Femur (tissue), 1 donor: ENCODE data around the gene SPACDR.

ENCODE experiments used
- DNase-seq: peaks from one replicate; pipeline ENCODE4 v3.0.0-alpha.2; 2017

SPACDR gene

GRCh38 chr7:100433592-100434296 is 30.3 kb downstream of the SPACDR start:
- DNase-seq, result no peak

DNA sequence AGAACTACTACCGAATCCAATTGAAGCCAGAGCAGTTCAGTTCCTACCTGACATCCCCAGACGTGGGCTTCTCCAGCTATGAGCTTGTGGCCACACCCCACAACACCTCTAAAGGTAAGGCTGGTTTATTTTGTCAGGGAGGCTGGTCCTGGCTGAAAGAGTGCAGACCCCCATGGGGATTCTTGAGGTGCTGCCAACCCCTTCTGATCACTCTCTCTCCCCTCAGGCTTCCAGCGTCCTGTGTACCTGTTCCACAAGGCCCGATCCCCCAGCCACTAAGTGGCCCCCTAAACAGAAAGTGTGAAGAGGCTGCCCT is 30.8 kb downstream of the SPACDR start:
- no peak for DNase-seq

GRCh38 chr7:100432621-100433275 is 31.3 kb downstream of the SPACDR start:
- no peak for DNase-seq

- DNase-seq, result no peak
Measured at GRCh38 chr7:100432053-100432452, 32.0 kb downstream of the SPACDR start.

DNA sequence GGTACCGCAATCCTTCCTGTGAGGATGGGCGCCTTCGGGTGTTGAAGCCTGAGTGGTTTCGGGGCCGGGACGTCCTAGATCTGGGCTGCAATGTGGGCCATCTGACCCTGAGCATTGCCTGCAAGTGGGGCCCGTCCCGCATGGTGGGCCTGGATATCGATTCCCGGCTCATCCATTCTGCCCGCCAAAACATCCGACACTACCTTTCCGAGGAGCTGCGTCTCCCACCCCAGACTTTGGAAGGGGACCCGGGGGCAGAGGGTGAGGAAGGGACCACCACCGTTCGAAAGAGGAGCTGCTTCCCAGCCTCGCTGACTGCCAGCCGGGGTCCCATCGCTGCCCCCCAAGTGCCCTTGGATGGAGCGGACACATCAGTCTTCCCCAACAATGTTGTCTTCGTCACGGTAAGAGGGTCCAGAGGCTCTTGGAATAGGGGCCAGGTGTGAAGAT is 32.7 kb downstream of the SPACDR start:
- DNase-seq, result no peak

GRCh38 chr7:100430493-100431285 is 33.4 kb downstream of the SPACDR start:
- DNase-seq, result no peak

- DNase-seq, result peak; percentile 99
Measured at GRCh38 chr7:100429637-100430492, 34.2 kb downstream of the SPACDR start, which contains the start of gene MEPCE. Gene MEPCE, plus strand, starts transcription at chr7:100429831. Its CDS starts 188 bp downstream, at chr7:100430019.

DNA sequence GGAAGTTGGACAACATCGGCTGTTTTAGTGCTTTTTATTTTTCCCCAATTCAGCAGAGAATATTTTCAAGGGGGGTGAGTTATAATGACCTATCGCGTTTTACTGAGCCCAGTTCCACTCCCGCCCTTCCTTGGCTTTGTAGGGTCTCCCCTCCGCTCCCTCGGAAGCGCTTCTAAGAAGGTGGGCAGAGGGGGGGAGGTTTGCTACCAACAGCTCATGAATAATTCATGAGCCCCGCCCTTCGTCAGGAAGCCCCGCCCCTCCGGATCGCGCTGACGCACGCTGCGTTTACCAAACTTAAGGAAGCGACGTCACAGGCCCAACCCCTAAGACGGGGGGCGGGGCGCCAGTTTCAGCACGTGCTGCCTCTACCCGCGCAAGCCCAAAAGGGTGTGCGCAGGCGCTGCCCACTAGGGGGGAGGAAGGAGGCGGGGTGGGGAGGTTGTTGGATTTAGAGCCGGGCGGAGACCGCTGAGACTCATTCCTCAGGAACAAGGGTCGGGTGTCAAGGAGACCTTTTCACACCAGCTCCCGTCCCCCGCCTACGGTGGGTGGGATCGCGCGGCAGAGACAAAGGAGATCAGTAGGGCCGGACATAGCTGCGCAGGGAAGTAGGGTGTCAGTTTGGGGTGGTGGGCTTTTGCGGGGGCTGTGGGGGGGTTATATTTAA is 35.0 kb downstream of the SPACDR start:
- DNase-seq, result peak; percentile 100

- peak; percentile 97 for DNase-seq
Measured at GRCh38 chr7:100428199-100428966, 35.7 kb downstream of the SPACDR start, which contains the start of gene ZCWPW1. Gene ZCWPW1, minus strand, starts transcription at chr7:100428703. Its CDS starts 8,054 bp downstream, at chr7:100420649.

- no peak for DNase-seq
Measured at GRCh38 chr7:100427762-100428198, 36.3 kb downstream of the SPACDR start.

DNA sequence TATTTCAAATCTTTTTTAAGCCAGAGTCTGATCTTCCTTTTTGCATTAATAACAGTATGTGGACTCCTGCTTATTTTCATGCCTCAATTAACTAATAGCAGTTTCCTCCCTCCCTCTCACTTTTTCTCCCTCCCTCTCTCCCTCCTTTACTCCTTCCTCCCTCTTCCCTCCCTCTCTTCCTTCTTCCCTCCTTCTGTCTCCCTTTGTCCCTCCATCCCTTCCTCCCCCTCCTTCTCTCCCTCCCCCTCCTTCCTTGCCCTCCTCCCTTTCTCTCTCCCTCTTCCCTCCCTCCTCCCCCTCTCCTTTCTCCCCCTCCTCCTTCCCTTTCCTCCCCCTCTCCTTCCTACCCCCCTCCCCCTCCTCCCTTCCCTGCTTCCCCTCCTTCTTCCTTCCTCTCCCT is 37.5 kb downstream of the SPACDR start:
- DNase-seq, result no peak

GRCh38 chr7:100425347-100425746 is 38.7 kb downstream of the SPACDR start:
- DNase-seq, result no peak

DNA sequence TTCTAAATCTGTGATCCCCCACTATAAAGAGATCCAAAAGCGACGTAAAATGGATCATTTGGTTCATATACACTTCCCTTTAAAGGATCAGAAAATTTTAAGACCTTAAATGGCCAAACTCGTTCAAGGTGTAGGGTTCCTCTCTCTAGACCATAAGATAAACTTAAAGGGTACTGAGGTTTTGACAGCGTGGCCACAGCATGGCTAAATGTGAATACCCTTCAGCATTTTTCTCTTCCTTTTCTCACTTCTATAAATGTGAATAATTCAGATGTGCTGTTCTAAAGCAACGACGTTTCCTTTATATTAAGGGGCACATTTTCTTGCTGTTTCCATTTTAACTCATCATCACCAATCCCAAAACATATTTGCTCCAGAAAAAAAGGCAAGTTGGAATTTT is 40.7 kb downstream of the SPACDR start:
- no peak for DNase-seq

DNA sequence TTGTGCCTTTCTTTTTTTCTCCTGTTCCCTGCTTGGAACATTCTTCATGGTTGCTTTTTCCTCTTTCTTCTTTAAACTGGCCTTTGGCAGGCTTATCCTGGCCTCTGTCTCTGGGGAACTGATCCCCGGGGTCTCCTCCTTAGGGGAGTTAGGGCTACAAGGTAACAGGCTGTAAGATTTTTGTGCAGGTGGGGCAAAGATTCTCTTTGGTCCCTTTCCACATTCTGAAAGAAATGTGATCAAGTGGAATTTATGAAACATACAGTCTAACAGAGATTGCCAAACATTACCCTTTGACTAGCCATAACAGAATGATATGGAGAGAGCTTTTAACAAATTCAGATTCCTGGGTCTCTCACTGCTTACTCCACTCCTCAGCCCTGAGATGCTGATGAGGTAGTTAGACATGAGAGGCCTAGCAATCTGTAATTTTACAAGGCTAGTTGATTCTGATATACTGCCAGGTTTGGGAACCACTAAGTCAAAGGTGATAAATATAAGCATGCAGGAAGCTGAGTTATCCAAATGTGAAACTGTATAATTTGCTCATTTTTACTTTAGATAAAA is 44.3 kb downstream of the SPACDR start:
- no peak for DNase-seq

DNA sequence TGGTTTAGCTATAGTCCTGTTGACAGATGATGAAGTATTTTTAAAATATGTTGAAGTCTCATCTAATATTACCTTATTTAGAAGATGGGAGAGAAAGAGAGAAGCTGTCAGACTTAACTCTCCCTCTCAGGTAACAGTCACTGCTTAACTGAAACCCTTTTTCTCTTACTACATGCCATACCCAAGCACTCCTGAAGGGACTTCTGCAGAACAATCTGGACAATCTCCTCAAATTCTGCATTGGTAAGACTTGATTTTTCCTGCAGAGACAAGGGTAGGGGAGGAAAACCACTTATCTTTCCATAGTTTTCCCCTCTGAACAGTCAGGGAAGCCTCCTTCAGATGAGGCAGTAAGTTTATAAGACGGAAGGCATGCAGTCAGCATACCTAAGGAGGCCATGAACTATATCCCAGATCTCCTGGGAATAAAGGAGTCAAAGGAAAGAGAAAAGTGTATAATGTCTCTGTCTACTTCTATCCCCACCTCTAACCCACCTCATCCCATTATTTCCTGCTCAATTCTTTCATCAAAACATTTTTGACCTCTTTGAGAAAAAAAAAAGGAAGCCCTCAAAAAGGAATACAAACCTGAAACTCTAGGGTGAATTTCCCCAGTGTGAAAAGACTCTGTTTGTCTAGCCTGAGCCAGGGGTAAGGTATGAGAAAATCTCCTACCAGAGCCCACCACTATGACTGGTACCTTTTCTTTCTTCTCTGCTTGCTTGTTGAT is 45.0 kb downstream of the SPACDR start:
- no peak for DNase-seq

DNA sequence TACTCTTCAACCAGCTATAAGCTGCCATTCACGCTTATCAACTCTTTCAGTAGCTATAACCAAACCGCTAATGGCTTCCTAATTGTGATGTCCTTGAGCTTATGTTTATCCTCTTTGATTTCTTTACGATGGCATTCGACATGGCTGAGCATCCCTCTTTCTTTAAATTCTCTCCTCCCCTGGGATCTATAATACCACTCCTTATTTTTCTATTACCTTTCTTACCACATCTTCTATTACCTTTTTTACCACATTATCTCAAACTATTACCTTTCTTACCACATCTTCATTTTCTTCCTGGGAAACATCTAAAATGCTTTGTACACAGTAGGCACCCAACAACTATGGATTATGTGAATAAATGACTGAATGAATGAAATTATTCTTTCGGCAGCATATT is 48.6 kb downstream of the SPACDR start:
- no peak for DNase-seq

- no peak for DNase-seq
Measured at GRCh38 chr7:100413889-100414288, 50.2 kb downstream of the SPACDR start.

GRCh38 chr7:100413346-100413745 is 50.7 kb downstream of the SPACDR start:
- no peak for DNase-seq

- DNase-seq, result no peak
Measured at GRCh38 chr7:100411101-100411500, 53.0 kb downstream of the SPACDR start.
